MV-4-11 (cell line): Measurements from ENCODE around the gene CYP1A1.
A peak's percentile ranks its signal among the peaks of the same experiment; 100 is the strongest.
"Not testable (repeated sequence)": the region's sequence is repeated elsewhere in the genome, so short reads cannot be mapped to it uniquely, and the experiment has no call there.

Source experiments
- DNase-seq: peaks from one replicate; lab custom pipeline; 2025; lab: John Stamatoyannopoulos, UW

The CYP1A1 gene

DNA sequence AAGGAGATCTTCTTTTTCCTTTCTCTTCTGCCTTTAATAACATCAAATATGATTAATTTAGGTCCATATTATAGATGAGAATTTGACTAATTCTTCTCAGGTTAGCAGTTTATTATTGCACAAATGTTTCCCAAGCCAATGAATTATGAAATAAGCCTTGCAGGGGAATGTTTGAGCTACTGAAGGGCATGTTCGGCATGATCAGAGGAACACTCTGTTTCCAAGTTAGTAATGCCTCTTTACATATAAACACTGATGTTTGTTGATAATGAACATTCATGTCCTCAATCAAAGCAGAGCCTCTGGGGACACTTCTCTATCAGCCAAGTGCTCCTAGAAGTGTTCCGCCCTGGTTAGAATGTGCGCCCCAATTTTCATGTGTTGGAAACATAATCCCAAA lies 10.0 kb upstream of the CYP1A1 start:
- DNase-seq: no peak

DNA sequence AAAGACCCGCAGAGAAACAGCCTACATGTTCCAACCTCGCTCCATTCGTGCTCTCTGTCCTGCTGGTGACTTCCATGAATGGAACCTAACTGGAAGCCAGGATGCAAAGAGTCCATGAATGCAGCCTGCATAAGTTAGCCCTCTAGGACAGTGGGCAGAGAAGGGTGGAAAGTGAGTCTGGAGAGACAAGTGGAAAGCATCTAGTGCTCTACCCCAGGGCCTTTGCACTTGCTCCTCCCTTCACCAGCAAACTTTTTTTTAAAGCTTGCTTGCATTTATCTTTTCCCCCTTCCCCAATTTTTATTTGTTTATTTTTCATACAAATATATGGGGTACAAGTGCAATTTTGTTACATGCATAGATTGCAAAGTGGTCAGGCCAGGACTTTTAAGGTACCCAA lies 7.9 kb upstream of the CYP1A1 start:
- no peak for DNase-seq

DNA sequence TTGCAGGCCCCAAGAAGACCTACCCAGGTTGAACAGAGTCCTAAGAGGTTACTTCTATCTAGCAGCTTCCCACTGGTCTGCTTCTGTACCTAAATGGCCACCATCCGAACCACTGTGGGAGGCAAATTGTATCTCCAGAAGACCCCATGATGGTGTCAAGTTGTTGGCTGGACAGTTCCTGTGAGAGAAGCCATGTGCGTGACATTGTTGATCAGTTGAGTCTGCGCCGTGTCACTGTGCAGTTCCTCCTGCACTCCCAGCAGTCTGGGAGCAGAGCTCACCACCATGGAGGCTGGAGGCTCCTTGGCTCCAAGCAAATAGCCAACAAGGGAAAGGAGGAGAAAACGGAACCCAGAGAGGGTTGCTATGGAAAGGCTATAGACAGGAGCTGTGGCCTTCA lies 7.5 kb upstream of the CYP1A1 start:
- DNase-seq: no peak

DNA sequence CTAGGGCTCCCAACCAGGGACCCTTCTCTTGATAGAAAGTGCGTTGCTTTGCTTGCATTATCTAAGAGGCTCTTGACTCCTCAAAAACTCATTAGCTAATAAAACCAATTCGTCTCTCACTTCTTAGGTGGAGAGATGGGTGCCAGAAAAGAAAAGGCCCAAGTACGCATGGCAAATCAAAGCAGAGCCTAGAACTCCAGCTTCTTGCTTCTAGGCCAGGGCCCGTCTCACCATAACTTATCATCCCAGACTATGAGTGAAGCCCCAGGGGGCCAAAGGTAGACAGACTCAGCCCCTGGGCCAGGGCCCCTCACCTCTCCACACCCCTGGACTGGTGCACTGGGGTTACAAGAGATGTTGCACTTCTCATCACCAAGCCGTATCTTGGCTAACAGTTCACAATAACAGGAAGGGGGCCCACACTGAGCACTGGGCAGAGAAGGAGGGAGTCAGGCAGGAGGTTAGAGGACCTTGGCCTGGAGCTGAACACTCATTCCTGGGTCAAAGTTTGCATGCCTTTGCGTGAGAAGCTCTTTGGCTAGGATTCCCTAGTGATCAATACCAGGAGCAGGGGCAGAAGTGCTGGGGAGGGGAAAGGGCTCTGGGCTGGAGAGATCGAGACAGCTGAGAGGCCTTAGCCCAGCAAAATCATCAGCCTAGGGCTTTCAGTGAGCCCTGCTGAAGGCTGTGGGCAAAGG lies 5.4 kb upstream of the CYP1A1 start:
- DNase-seq: no peak

DNA sequence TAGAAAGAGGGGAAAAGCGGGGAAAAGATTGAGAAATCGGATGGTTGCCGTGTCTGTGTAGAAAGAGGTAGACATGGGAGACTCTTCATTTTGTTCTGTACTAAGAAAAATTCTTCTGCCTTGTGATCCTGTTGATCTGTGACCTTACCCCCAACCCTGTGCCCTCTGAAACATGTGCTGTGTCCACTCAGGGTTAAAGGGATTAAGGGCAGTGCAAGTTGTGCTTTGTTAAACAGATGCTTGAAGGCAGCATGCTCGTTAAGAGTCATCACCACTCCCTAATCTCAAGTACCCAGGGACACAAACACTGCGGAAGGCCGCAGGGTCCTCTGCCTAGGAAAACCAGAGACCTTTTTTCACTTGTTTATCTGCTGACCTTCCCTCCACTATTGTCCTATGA lies 4.0 kb upstream of the CYP1A1 start:
- DNase-seq: not testable (repeated sequence)

DNA sequence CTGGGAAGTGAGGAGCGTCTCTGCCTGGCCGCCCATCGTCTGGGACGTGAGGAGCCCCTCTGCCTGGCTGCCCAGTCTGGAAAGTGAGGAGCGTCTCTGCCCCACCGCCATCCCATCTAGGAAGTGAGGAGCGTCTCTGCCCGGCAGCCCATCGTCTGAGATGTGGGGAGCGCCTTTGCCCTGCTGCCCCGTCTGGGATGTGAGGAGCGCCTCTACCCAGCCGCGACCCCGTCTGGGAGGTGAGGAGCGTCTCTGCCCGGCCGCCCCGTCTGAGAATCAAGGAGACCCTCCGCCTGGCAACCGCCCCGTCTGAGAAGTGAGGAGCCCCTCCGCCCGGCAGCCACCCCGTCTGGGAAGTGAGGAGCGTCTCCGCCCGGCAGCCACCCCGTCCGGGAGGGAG lies 3.4 kb upstream of the CYP1A1 start:
- not testable (repeated sequence) for DNase-seq

DNA sequence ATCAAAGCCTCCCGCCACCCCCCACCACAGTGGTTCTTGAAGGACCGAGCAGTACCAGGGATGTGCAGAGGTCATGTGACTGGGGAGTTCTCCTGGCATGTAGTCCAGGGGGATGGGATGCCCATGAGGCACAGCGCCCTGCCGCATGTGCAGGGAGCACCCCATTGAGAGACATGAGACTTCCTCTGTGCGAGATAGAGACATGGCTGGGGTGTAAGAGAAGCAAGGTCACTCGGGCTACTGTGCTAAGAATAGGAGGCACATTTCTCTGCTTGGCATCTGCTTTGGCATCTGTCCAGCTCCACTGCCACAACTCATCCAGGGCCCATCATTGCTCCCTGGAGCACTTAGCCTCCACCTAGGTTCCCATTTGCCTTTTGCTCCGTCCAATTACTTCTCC lies 2.4 kb upstream of the CYP1A1 start:
- no peak for DNase-seq

DNA sequence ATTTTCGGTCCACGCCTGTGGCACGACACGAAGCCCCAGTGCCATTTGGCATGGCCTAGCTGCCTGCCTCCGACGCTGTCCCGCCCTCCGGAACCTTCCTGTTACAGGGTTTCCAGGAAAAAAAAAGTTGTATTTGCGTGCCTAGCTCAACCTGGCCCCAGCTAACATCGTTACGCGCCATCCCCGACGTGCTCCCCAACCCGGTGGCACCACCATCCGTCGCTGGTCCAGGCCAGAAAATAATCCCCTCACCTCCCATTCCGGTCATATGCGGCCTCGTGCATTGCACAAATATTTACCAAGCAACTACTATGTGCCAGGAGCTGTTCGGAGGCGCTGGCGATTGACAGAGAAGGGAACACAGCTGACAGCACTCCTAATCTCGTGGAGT lies 1.4 kb upstream of the CYP1A1 start:
- DNase-seq: no peak

DNA sequence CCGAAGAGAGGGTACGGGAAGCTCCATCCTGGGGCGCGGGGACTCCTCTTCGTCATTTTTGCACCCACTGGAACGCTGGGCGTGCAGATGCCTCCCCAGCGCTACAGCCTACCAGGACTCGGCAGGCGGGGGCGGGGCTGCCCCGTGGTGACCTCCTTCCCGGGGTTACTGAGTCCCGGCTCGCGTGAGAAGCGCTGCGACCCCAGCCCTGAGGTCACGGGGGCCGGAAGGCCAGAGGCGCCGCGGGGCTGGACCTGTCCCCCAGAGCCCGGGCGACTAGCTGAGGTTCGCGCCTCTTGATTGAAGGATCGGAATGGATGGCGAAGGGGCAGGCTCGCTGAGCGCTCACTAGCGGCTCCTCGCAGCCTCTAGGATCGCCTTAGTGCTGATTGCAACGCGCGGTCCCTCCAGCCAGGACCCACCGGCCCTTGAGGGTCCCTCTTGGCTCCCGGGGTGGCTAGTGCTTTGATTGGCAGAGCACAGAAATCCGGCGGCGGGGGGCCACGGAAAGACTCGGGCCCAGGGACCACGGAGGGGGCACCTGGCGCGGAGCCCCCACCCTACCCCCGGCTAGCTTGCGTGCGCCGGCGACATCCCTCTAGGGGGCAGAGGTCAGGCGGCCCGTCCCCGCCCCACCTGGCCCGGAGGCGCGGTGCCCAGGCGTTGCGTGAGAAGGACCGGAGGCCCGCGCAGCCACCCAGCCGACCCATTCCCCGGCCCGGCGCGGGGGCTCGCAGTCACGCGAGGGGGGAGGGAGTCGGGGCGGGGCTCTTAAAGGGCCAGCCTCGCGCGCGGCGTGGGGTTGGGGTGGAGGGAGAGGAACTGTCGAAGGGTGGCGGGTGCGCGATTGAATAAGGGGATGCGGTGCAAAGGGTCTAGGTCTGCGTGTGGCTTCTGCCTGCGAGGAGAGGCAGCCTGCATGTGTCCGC lies 781 bp upstream of the CYP1A1 start:
- peak; percentile 49 for DNase-seq

DNA sequence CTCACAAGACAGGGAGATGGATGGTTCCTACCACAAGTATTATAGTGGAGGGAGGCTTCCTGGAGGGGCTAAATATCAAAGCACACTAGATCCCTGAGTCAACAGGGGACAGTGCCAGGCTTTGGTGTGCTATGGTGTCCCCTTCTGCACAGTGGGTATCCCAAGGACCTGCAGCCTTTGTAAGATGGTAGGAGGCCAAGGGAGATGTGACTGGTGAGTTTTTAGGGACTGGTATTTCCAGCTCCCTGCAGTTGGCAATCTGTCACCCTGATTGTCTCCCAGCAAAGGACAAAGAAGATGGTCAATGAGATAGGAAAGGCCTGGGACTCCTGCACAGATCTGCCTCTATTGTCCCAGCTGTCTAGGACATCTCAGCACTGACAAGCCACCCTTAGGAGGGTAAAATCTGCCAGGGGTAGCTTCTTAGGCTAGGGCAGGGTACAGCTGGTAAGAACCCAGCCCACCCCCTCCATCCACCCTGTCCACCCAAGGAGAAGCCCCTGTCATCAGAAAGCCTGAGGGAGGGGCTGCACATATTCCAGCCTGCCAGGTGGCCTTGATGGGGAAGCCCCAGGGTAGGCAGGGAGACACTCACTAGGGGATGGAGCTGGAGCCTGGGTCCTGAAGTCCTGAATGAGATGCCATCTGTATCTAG lies 631 bp downstream of the CYP1A1 start:
- DNase-seq: no peak

DNA sequence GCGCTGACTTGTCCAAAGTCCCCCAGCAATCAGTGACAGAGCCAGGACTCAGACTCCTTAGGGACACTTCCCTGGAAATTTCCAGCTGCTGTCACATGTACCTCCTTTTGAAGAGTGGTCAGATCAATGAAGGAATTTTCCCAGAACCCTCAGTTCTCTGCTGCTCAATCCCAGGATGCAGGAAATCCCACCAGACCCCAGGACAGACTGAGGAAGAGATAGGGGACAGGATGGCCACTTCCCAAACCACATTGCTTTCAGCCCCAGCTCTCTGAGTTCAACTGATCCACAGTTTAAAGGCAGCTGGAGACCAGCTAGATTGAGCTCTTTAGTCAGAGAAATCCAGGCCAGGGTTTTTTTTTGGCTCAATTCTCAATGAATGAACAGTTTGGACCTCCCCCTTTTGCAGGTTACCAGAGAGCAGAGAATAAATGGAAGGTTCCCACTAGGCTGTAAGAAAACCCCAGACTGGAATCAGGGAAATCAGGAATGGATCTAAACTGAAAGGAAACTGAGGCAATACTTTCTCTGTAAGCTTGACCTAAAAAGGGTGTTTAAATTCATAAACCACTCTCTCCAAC lies 1.5 kb downstream of the CYP1A1 start:
- peak; percentile 54 for DNase-seq

DNA sequence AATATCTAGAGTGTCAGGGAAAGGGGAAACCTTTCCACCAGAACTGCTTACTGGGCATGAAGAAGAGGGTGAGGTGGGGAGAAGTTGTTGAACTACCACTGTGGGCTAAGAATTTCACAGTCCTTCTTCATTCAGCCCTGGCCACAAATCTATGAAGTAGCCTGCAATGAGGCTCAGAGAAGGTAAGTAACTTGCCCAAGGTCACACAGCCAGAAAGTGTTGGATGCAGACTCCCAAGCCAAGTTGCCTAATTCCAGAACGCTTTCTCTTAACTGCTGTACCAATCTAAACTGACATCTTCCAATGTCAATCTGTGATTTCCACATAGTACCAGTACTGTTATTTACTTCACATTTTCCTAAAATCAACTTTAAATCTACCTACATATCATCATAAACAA lies 2.1 kb downstream of the CYP1A1 start:
- no peak for DNase-seq

DNA sequence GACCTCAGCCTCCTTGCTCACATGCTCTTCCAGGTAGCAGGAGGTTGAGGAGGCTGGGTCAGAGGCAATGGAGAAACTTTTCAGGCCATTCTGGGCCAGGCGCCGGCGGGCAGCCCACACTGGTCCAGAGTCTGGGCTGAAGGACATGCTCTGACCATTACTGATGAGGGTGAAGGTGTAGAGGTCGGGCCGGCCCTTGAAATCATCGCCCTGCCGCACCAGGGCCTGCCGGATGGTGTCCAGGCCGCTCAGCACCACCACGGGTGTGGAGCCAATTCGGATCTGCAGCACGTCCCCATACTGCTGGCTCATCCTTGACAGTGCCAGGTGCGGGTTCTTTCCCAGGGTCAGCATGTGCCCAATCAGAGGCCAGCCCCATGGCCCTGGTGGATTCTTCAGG lies 2.7 kb downstream of the CYP1A1 start:
- no peak for DNase-seq

DNA sequence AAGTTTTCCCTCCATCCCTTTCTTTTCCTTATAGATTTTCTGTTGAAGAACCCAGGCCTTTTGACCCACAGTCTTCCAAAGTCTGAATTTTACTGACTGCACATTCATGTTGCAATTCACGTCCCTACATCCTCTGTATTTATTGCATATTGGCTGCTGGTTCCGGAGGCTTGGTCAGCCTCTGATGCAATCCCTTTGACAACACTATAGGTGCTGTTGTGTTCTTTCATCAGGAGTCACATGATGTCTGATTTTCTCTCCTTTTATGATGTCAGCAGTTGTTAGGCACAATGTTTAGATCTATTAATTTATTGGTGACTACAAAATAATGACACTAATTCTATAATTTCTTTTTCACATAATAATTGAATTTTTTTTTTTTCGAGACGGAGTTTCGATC lies 8.7 kb downstream of the CYP1A1 start:
- DNase-seq: peak; percentile 68

DNA sequence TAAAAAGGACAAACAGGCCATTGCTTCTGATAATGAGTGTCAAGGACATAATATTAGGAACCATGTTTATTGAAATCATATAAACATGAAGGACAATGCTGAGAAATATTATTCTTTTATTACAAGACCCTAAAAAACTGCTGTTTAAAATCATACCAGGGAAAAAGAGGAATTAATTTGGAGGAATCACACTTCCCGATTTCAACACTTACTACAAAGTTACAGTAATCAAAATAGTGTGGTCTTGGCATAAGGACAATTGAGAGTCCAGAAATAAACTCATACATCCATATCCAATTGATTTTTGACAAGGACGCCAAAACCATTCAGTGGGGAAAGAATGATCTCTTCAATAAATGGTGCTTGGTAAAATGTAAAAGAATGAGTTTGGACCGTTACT lies 13.0 kb downstream of the CYP1A1 start:
- DNase-seq: peak; percentile 36

DNA sequence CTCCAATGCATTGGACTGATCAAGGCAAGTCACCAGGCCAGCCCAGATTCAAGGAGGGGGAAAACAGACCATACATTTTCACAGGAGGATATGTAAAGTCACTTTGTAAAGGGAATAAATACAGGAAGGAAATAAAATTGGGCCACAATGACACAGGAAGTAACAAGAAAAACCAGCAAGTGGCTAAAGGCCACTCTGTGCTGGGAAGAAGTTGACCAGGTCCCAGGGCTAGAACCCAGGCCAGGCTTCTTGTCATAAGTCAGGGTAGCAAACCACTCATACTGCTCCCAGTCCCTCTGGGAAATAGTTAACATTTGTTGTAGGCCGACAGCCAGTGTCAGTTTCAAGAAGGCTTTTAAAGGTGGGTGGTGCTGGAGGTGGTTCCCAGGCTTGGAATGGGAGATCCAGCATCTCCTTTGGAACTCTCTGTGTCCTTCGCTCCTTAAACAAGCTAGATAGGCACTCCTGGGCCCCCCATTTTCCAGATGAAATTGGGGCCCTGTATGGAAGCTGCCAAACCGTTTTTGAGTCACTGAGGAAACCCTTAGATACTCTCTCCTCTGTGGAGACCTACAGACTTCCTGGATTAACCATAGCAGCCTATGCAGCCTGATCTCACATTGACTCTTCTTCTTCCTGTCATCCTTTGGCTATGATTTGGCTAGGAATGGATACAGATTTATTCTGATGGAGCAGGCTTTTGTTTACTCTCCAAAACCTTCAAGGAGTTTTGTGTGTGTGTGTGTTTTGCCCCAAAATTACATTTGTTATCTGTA lies 14.8 kb downstream of the CYP1A1 start:
- no peak for DNase-seq

DNA sequence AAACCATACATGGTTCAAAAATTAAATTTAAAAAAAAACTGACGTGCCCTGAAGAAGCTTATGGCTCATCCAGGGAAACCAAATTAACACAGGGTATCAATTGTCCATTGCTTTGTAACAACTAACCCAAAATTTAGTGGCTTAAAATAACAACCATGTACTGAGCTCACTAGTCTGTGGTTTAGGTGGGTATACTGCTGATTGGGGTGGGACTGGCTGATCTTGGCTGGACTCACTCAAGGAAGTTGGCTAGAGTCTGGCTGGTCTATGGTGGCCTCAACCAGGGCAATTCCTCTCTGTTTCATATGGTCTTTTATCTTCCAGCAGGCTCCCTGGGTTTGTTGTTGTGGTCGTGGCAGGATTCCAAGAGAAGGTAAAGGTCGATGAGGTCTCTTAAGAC lies 15.4 kb downstream of the CYP1A1 start:
- no peak for DNase-seq

DNA sequence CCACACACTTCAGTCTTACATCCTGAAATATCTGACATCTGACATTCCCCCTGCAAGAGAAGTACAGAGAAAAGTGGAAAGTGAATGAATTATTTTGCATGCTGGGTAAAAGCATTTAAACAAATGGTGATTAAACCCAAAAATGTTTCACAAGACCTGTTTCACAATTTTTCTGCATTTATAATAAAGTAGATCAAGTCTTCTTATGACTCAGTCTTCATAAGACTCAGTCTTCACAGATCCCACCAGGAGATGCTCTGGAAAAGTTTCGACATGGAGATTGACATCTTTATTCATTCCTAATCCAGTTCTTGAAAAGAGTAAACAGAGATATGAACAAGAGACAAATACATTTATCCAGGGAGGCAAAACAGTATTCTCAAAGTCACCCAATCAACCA lies 16.3 kb downstream of the CYP1A1 start:
- DNase-seq: peak; percentile 26

DNA sequence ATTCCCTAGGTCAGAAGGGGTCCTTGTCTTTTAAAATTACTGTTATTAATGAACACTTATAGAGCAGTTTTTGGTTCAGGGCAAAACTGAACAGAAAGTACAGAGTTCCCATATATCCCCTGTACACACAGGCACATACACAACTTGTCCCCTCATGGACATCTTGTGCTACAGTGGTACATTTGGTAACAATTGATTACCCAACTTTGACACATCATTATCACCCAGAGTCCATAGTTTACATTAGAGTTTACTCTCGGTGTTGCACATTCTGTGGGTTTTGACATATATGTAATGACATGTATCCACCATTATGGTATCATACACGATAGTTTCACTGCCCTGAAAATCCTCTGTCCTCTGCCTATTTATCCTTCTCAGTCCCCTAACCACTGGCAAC lies 28.5 kb downstream of the CYP1A1 start:
- DNase-seq: no peak

DNA sequence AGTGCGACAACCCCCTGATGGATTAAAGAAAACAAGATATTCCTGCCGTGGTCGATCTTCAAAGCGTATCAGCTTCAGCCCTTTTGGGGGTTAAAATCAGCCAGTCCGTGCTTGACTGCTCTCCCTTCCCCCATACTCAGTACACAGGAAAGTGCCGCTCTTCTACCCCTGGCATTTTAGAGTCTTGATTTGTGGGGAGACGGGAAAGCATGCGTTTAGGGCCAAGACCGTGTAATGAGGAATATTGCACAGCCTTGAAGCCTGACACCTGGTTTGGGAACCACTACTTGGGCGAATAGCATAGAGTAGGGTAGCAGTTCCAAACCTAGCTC lies 29.0 kb downstream of the CYP1A1 start:
- no peak for DNase-seq

DNA sequence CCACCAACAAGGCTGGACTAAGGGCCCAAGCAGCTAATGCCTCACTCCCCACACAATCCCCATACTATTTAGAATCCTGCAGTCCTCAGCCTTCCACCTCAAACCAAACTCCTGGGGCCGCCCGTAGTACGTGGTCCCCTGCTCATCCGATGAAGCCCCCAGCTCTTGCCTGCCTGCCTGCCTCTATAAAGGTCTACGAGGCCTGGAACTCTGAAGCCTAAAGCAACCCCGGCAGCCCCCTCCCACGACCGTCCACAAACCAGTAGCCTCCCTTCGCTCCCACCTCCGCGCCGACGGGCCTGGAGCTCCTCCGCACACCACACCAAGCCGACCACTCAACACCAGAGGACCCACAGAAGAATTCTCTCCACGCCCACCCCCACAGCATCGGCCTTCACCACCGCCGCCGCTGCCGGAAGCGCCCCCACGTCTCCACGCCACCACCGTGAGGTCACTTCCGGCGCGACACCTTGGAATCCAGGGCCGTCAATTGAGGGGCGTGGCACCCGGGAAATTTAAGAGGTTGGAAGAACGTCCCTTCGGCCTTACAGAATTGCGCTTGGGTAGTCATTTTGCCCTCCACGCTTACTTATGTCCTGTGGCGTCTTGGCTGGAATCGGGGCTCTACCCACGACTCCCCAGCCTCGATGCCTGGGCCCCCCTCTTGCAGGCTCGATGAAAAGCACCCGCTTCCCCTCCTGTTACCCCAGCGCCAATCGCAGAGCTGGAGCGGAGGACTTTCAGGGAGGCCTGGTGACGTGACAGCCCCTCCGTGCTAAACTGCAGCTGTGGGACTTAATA lies 29.5 kb downstream of the CYP1A1 start, which contains the start of gene EDC3:
EDC3 (minus strand) TSS at position 428 of the 801 bp plus-strand sequence. CDS start 20,900 bp downstream, outside the sequence.
- DNase-seq: peak; percentile 77
